Middle frontal gyrus (tissue), 1 donor: ENCODE results near the gene PRDX2.
A peak's percentile ranks its signal among the peaks of the same experiment; 100 is the strongest.
"Not testable (repeated sequence)": the region's sequence is repeated elsewhere in the genome, so short reads cannot be mapped to it uniquely, and the experiment has no call there.

Source experiments
- DNase-seq: peaks from one replicate; pipeline ENCODE4 v3.0.0-alpha.2; 2015; ENCODE audit warnings: low spot score; ENCODE audit errors: extremely low spot score

PRDX2 gene

DNA sequence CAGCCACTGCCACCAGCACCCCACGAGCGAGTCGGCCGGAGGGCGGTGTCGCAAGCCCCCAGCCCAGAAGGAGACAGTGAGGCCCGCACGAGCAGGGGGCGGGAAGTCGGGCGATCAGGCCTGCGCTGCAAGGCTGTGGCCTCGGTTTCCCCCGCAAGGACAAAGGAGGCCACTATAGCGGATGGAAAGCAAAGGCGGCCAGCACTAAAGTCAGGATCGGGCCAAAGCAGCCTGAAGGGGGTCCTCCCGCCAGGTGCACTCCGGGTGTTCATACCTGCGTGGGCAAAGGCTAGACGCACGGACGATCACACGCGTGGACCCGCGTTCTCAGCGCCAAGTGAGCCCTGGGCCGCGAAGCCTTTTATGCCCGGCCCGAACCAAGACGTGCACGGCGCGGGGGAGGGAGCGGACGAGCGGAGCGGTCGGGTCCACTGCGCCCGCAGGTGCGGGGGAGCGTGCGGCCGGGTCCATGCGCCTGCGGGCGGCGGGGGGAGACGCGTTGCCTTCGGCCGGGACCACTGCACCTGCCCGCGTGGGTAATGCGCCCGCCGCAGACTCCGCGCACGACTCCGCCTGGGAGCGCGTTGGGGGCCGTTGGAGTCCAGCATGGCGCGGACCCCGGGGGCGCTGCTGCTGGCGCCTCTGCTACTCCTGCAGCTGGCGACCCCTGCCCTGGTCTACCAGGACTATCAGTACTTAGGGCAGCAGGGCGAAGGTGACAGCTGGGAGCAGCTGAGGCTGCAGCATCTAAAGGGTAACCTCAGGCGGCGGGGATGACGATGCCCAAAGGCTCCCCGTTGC, at the start of gene PRDX2, which contains the start of gene THSD8:
PRDX2 (minus strand) TSS at position 335 of the 801 bp plus-strand sequence. CDS start 539 bp downstream, outside the sequence.
THSD8 (plus strand) TSS at position 604 of the 801 bp plus-strand sequence; CDS start at position 607, 3 bp downstream.
- peak; percentile 67 for DNase-seq

- peak; percentile 48 for DNase-seq
Measured at GRCh38 chr19:12847159-12848139, 45.8 kb upstream of the PRDX2 start.

DNA sequence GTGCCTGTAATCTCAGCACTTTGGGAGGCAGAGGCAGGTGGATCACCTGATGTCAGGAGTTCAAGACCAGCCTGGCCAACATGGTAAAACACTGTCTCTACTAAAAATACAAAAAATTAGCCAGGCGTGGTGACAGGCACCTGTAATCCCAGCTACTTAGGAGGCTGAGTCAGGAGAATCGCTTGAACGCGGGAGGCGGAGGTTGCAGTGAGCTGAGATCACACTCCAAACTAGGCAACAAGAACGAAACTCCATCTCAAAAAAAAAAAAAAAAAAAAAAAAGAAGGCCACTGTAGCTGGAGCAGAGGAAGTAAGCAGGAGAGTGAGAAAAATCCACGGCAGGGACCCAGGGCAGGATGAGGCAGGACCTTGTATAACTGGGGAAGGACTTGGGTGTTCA, 45.0 kb upstream of the PRDX2 start:
- not testable (repeated sequence) for DNase-seq

GRCh38 chr19:12843999-12844732, 42.6 kb upstream of the PRDX2 start:
- no peak for DNase-seq

- DNase-seq, result no peak
Measured at GRCh38 chr19:12843328-12843727, 41.7 kb upstream of the PRDX2 start.

- DNase-seq, result no peak
Measured at GRCh38 chr19:12842511-12842910, 40.9 kb upstream of the PRDX2 start.

DNA sequence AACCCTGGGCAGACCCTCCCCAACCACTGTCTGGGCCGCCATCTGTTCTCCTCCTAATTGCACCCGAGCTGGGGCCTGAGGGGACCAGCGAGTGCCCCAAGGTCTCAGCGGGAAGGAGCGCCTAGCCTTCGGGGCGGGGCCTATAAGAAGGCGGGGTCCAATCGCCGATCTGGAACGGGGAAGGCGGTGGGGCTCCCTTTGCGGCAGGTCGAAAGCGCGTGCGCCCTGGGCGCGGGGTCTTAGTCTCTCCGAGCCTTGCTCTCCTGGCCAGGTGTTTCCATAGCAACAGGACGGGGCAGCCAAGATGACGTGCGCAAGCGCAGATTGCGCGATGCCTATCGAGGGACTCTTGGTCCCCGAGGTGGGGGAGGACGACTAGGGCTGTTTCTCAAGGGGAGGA, 39.5 kb upstream of the PRDX2 start:
- DNase-seq, result no peak

- DNase-seq, result no peak
Measured at GRCh38 chr19:12840091-12841079, 38.8 kb upstream of the PRDX2 start.

- no peak for DNase-seq
Measured at GRCh38 chr19:12838886-12839756, 37.5 kb upstream of the PRDX2 start.

GRCh38 chr19:12838182-12838885, 36.7 kb upstream of the PRDX2 start, which contains the start of gene MAST1:
MAST1 (plus strand) TSS chr19:12838515; CDS start chr19:12838573, 58 bp downstream.
- DNase-seq, result peak; percentile 42

DNA sequence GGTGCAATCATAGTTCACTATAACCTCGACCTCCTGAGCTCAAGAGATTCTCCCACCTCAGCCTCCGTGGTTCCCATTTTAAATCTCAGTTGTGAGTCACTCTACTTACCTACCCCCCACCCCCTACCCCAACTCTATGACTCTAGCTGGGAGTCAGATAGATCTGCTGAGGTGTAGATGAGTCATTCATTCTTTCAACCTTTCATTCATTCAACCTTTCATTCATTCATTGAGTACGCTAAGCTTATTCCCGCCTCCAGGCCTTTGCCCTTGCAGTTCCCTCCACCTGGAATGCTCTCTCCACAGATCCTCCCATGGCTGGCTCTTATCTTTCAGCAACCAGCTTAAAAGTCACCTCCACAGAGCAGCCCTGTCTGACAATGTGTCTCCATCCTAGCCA, 35.6 kb upstream of the PRDX2 start:
- DNase-seq, result no peak

DNA sequence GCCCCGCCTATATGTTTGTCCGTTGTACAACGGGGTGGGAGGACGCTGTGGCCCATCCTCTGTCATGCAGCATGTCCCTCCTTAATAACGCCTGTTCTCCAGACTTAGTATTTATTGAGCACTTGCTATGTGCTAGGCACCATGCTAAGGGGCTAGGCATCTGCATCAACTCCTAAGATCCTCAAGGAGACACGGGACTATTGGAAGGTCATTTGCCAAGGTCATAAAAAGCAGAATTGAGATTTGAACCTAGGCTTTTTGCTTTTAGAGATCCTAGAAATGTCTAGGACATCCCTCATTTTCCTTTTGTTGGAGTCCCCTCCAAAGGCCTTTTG, 34.9 kb upstream of the PRDX2 start:
- DNase-seq, result no peak

GRCh38 chr19:12834976-12835757, 33.6 kb upstream of the PRDX2 start:
- no peak for DNase-seq

- DNase-seq, result peak; percentile 64
Measured at GRCh38 chr19:12834566-12834943, 33.0 kb upstream of the PRDX2 start, which contains the start of gene RTBDN. RTBDN (minus strand) TSS chr19:12834579; CDS start chr19:12829979, 4,600 bp downstream.

DNA sequence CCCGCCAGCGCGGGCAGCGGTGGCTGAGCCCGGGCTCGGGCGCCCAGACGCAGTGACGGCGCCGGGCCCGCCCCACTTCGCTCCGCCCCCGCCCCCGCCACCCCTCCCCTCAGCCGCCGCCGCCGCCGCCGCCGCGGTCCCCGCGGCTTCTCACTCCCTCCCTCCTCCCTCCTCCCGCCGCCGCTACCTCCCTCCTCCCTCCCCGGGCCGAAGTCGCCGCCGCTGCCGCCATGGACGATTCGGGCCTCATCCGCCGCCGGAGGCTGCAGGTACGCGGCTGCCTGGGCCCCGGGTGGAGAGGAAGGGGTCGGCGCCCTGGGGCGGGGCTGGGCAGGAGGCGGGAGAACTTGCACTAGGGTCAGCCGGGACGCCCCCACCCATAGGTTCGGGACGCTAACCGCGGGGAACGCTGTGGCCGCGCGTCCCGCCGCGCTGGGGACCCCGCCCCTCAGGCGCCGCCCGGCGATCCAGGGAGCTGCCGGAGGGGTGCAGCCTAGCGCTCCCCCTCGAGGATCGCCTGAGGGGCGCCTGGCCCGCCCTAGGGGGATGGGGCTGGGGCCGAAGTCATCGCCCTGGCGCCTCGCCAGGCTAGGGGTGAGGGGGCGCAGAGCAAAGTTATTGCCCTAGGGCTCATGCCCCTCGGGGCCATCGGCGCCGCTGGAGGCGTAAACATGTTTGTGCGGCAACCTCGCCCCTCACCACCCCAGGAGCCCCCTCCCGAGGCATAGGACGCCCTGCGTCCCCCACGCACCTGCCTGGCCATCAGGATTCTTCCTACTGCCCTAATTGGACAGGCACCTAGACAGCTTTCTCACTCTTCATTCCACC, 32.4 kb upstream of the PRDX2 start:
- DNase-seq, result no peak

DNA sequence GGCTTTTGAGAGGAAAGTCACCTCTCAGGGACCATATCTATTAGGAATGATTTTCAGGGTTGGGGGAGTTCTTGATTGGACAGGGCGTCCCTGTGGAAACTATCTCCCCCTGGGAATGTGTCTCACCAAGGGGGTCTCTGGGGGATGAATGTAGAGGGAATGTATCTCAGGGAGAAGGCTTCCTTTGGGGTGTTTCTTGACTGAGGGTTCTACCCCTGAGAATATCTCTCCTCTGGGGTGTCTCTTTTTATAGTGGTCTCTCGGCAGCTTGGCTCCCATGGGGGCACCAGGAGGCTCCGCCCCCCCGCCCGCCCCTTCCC, 31.8 kb upstream of the PRDX2 start:
- DNase-seq, result no peak

DNA sequence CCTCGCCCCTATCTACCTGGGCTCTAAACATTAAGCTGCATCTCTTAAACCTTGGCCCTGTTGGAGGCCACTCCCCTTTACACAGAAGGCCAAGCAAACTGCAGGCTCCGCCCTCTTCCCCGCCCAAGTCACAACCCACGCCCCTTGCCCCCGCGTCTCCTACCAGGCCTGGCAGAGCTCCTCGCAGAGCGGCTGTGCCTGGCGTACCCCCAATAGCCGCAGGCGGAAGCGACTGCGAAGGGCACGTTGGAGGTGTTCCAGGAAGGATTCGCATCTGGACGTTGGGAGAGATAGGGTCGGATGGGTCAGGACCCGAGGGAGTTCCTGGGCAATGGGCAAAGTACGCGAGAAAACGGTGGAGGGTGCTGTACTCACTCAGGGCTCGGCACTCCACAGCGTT, 26.9 kb upstream of the PRDX2 start:
- no peak for DNase-seq
